GM23338 (cell line): ENCODE results near the gene DPP10. TPM values are rescaled to one million over a fixed set of nuclear protein-coding genes. Genes with fewer than 3 reads are reported as not detected.

Experiments used
- ATAC-seq: fragments of 200-7000 bp; cut with Tn5 transposase; 3 replicates; pipeline ENCODE4 v1.9.1; 2020
- DNase-seq: peaks from one replicate; pipeline ENCODE4 v3.0.0-alpha.2; 2015; ENCODE audit warnings: low spot score
- H2AFZ ChIP-seq: fragments of 200-600 bp; sonication (generic); 2 replicates; pipeline ENCODE4 v1.8.0; 2016; ENCODE audit warnings: antibody characterized with exemption, mild to moderate bottlenecking, moderate library complexity
- H3F3A ChIP-seq: fragments of 200-600 bp; sonication (generic); replicated peaks from 2 replicates; pipeline ENCODE4 v1.8.0; 2017; ENCODE audit warnings: antibody characterized with exemption, mixed run types, low read depth
- H3K27ac ChIP-seq: fragments of 200-600 bp; sonication (generic); 2 replicates; pipeline ENCODE4 v1.6.1; 2016; ENCODE audit warnings: low read depth
- H3K27me3 ChIP-seq: fragments of 200-600 bp; sonication (generic); 2 replicates; pipeline ENCODE4 v1.8.0; 2016; ENCODE audit warnings: mild to moderate bottlenecking, mixed run types, moderate library complexity; ENCODE audit not compliant: insufficient read depth
- H3K36me3 ChIP-seq: fragments of 200-600 bp; sonication (generic); 2 replicates; pipeline ENCODE4 v1.8.0; 2016; ENCODE audit warnings: mild to moderate bottlenecking; ENCODE audit not compliant: insufficient read depth
- H3K4me1 ChIP-seq: fragments of 200-600 bp; sonication (generic); 2 replicates; pipeline ENCODE4 v1.8.0; 2016; ENCODE audit warnings: mild to moderate bottlenecking, moderate library complexity; ENCODE audit not compliant: insufficient read depth
- H3K4me2 ChIP-seq: fragments of 200-600 bp; sonication (generic); 2 replicates; pipeline ENCODE4 v1.7.1; 2017; ENCODE audit warnings: mixed run types
- H3K4me3 ChIP-seq: fragments of 200-600 bp; sonication (generic); 2 replicates; pipeline ENCODE4 v1.6.1; 2016; ENCODE audit warnings: mixed run types
- H3K79me2 ChIP-seq: fragments of 200-600 bp; sonication (generic); replicated peaks from 2 replicates; pipeline ENCODE4 v1.8.0; 2017; ENCODE audit warnings: mild to moderate bottlenecking; ENCODE audit not compliant: insufficient read depth
- H3K9me2 ChIP-seq: fragments of 200-600 bp; sonication (generic); 2 replicates; pipeline ENCODE4 v1.8.0; 2017; ENCODE audit not compliant: insufficient read depth
- H4K20me1 ChIP-seq: fragments of 200-600 bp; sonication (generic); replicated peaks from 2 replicates; pipeline ENCODE4 v1.8.0; 2017; ENCODE audit warnings: mild to moderate bottlenecking; ENCODE audit not compliant: insufficient read depth
- H3K27ac Mint-ChIP-seq: 2 replicates; pipeline ENCODE4 v1.8.0; 2020; ENCODE audit warnings: inconsistent platforms, mild to moderate bottlenecking, moderate library complexity, mixed read lengths
- H3K27me3 Mint-ChIP-seq: 3 replicates; pipeline ENCODE4 v1.8.0; 2022; ENCODE audit warnings: low read depth, mild to moderate bottlenecking, moderate library complexity, mixed read lengths, inconsistent platforms; ENCODE audit not compliant: insufficient read depth, poor library complexity
- H3K36me3 Mint-ChIP-seq: 3 replicates; pipeline ENCODE4 v1.8.0; 2021; ENCODE audit warnings: low read depth, mild to moderate bottlenecking, inconsistent platforms, moderate library complexity, mixed read lengths
- H3K4me1 Mint-ChIP-seq: 3 replicates; pipeline ENCODE4 v1.8.0; 2020; ENCODE audit warnings: mild to moderate bottlenecking, inconsistent platforms, mixed read lengths
- H3K4me3 Mint-ChIP-seq: 3 replicates; pipeline ENCODE4 v1.8.0; 2021; ENCODE audit warnings: moderate library complexity, mild to moderate bottlenecking, inconsistent platforms, mixed read lengths
- H3K9me3 Mint-ChIP-seq: 3 replicates; pipeline ENCODE4 v1.8.0; 2020; ENCODE audit warnings: moderate library complexity, mild to moderate bottlenecking, inconsistent platforms, mixed read lengths
- CREB1 ChIP-seq: fragments of 250-450 bp; sonication (Bioruptor Pico); IDR thresholded peaks from 2 replicates; pipeline ENCODE4 v1.5.0; 2020; ENCODE audit warnings: low read depth, mild to moderate bottlenecking, moderate library complexity
- CTCF ChIP-seq, 2 experiments: fragments of 200-600 bp in 1 of 2; sonication (generic) in 1 of 2; conservative IDR thresholded peaks; 2 replicates each; pipeline versions ENCODE4 v1.5.1 to v1.6.1; 2016 to 2017; ENCODE audit warnings: antibody characterized with exemption in 2 of 2, low read depth in 2 of 2, mild to moderate bottlenecking in 2 of 2, moderate library complexity in 1 of 2
- STAT1 ChIP-seq: IDR thresholded peaks from one replicate; pipeline ENCODE4 v1.6.1; 2016; ENCODE audit warnings: antibody characterized with exemption; ENCODE audit not compliant: unreplicated experiment
- ZNF114 ChIP-seq: fragments of 250-450 bp; sonication (Bioruptor Pico); IDR thresholded peaks from 2 replicates; pipeline ENCODE4 v1.5.0; 2020; ENCODE audit warnings: mild to moderate bottlenecking, moderate library complexity
- ZNF462 ChIP-seq: fragments of 250-450 bp; sonication (Bioruptor Pico); IDR thresholded peaks from 2 replicates; pipeline ENCODE4 v1.5.0; 2020; ENCODE audit warnings: mild to moderate bottlenecking, moderate library complexity
- polyA plus RNA-seq: library from polyadenylated mRNA; unstranded; fragments of >200 nt; fragmentation: Nextera tagmentation; extraction: Ambion mirVana; gene quantifications from 2 replicates; pipeline ENCODE4 v1.2.1, GENCODE V29; 2016
- total RNA-seq: library from RNA; depleted of rRNA; stranded (reverse); fragments of >200 nt; shearing (Covaris generic); gene quantifications from 2 replicates; pipeline ENCODE4 v1.2.3, GENCODE V29; 2014

DPP10 gene
- total and polyA plus RNA-seq, 2 experiments from 2014 or later, result 3.6 to 14.8 TPM

GRCh38 chr2:114843963-114844362, 401.5 kb downstream of the DPP10 start:
- Histone ChIP-seq H3K4me3 (no peak overlapping the region), H3F3A (no peaks in the 10 kb centered on the region), H4K20me1 (no peaks in the 10 kb centered on the region), H3K4me2 (no peak overlapping the region), H3K4me1 (no peaks in the 10 kb centered on the region; the same call in 1 of the 2 replicates), H3K27ac (no peak overlapping the region), H3K79me2 (no peaks in the 10 kb centered on the region), H3K27me3 (no peaks in the 10 kb centered on the region), H3K9me2 (0 out of 2 replicates have a peak, but pooled peaks cover 7% of the 10 kb centered on the region), H3K36me3 (no peaks in the 10 kb centered on the region), H2AFZ (no peak overlapping the region)
- TF ChIP-seq ZNF114 (CRISPR knock-in tag) (no peak), CREB1 (CRISPR knock-in tag) (no peak), ZNF462 (no peak), CTCF (conservative IDR thresholded peaks at IDR 0.05; ENCODE audit: low read depth in 2 of 2) (no peak), STAT1 (no peak)
- peaks cover 10% of the 10 kb centered on the region; the same call in 2 of the 3 replicates for H3K4me1 Mint-ChIP-seq
- no peak for DNase-seq
- no peak for ATAC-seq
- no peak overlapping the region for H3K27ac Mint-ChIP-seq
- H3K27me3 Mint-ChIP-seq, result peaks cover 2% of the 10 kb centered on the region
- no peaks in the 10 kb centered on the region for H3K36me3 Mint-ChIP-seq
- H3K9me3 Mint-ChIP-seq, result peaks cover under 1% of the 10 kb centered on the region; the same call in 1 of the 3 replicates
- H3K4me3 Mint-ChIP-seq, result no peak overlapping the region
